HG02623 (cell line): ENCODE data around the gene SULT1C4.
"Not testable (repeated sequence)": the region's sequence is repeated elsewhere in the genome, so short reads cannot be mapped to it uniquely, and the experiment has no call there.

ENCODE experiments used
- ATAC-seq: cut with Tn5 transposase; IDR thresholded peaks from one replicate; pipeline ENCODE4 v1.9.1; 2021; ENCODE audit warnings: moderate library complexity; ENCODE audit not compliant: unreplicated experiment

The SULT1C4 gene

GRCh38 chr2:108377815-108378630, at the start of gene SULT1C4:
Gene SULT1C4, plus strand, starts transcription at chr2:108377954. Its CDS starts 384 bp downstream, at chr2:108378338.
- no peak for ATAC-seq

- no peak for ATAC-seq
These were observed 48.0 kb upstream of the SULT1C4 start for GRCh38 chr2:108329771-108330170.

- ATAC-seq, result no peak
These were observed 46.8 kb upstream of the SULT1C4 start for GRCh38 chr2:108330979-108331378.

GRCh38 chr2:108345951-108346350, 31.8 kb upstream of the SULT1C4 start:
- ATAC-seq, result no peak

GRCh38 chr2:108346827-108347226, 30.9 kb upstream of the SULT1C4 start:
- ATAC-seq, result no peak

GRCh38 chr2:108347786-108348185, 30.0 kb upstream of the SULT1C4 start:
- no peak for ATAC-seq

- ATAC-seq, result no peak
These were observed 28.8 kb upstream of the SULT1C4 start for GRCh38 chr2:108348816-108349570.

GRCh38 chr2:108349571-108349928, 28.2 kb upstream of the SULT1C4 start:
- ATAC-seq, result no peak

GRCh38 chr2:108351889-108352288, 25.9 kb upstream of the SULT1C4 start:
- no peak for ATAC-seq

GRCh38 chr2:108354136-108354535, 23.6 kb upstream of the SULT1C4 start:
- ATAC-seq, result no peak

- ATAC-seq, result no peak
These were observed 21.6 kb upstream of the SULT1C4 start for GRCh38 chr2:108355906-108356734.

- ATAC-seq, result not testable (repeated sequence)
These were observed 18.4 kb upstream of the SULT1C4 start for GRCh38 chr2:108359336-108359735.

GRCh38 chr2:108360776-108361468, 16.8 kb upstream of the SULT1C4 start:
- no peak for ATAC-seq

GRCh38 chr2:108363024-108363907, 14.5 kb upstream of the SULT1C4 start:
- no peak for ATAC-seq

GRCh38 chr2:108363908-108364225, 13.9 kb upstream of the SULT1C4 start:
- ATAC-seq, result no peak

- no peak for ATAC-seq
These were observed 13.0 kb upstream of the SULT1C4 start for GRCh38 chr2:108364676-108365297.

- ATAC-seq, result no peak
These were observed 12.1 kb upstream of the SULT1C4 start for GRCh38 chr2:108365656-108366055.

GRCh38 chr2:108367014-108367413, 10.7 kb upstream of the SULT1C4 start:
- ATAC-seq, result no peak

- no peak for ATAC-seq
These were observed 10.1 kb upstream of the SULT1C4 start for GRCh38 chr2:108367561-108368175.
